ENCODE results near the gene EIPR1.

EIPR1 gene

DNA sequence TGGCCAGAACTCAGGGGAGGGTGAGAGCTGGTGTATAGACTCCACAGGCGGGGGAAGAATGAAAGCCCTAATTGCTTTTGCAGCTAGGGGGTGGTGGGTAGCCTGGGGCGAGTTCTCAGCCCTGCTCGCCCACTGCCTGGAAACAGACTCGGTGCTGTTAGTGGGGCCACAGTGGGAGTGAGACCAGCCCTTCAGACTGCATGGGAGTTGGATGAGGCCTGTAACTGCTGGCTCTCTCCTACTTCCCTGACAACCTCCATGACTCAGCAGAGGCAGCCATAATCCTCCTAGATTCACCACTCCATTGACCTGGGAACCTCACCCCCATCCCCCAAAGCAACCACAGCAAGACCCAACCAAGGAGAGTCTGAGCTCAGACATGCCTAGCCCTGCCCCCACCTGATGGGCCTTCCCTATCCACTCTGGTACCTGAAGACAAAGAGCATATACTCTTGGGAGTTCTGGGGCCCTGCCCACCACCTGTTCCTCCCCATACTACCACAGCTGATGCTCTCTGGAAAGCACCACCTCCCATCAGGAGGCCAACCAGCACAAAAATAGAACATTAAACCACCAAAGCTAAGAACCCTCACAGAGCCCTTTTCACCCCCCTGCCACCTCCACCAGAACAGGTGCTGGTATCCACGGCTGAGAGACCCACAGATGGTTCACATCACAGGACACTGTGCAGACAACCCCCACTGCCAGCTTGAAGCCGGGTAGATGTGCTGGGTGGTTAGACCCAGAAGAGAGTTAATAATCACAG lies 226.3 kb downstream of the EIPR1 start:
- no peaks in the 10 kb centered on the region for H3K27me3 ChIP-seq (ENCODE audit: control insufficient read depth, insufficient read depth, low read length)
- H3K4me1 ChIP-seq (ENCODE audit: control insufficient read depth, insufficient read depth, low read length), result no peaks in the 10 kb centered on the region; the same call in 1 of the 2 replicates
- H3K36me3 ChIP-seq (ENCODE audit: control insufficient read depth, insufficient read depth, low read length), result no peaks in the 10 kb centered on the region
- no peak overlapping the region for H3K4me3 ChIP-seq (ENCODE audit: low read depth, low read length)
- H3K9ac ChIP-seq (ENCODE audit: low read length), result no peak overlapping the region
- H3K27ac ChIP-seq (ENCODE audit: low read depth, low read length), result no peak overlapping the region
- H3K9me3 ChIP-seq (ENCODE audit: control insufficient read depth, insufficient read depth, low read depth, low read length), result no peaks in the 10 kb centered on the region

- no peak overlapping the region for H3K9ac ChIP-seq (ENCODE audit: low read length)
- H3K36me3 ChIP-seq (ENCODE audit: control insufficient read depth, insufficient read depth, low read length), result no peaks in the 10 kb centered on the region
- no peak overlapping the region for H3K4me3 ChIP-seq (ENCODE audit: low read depth, low read length)
- H3K27ac ChIP-seq (ENCODE audit: low read depth, low read length), result no peak overlapping the region
- no peaks in the 10 kb centered on the region for H3K9me3 ChIP-seq (ENCODE audit: control insufficient read depth, insufficient read depth, low read depth, low read length)
- no peaks in the 10 kb centered on the region; the same call in 1 of the 2 replicates for H3K4me1 ChIP-seq (ENCODE audit: control insufficient read depth, insufficient read depth, low read length)
- no peaks in the 10 kb centered on the region for H3K27me3 ChIP-seq (ENCODE audit: control insufficient read depth, insufficient read depth, low read length)
Observed at GRCh38 chr2:3149441-3150217, 228.0 kb downstream of the EIPR1 start.

DNA sequence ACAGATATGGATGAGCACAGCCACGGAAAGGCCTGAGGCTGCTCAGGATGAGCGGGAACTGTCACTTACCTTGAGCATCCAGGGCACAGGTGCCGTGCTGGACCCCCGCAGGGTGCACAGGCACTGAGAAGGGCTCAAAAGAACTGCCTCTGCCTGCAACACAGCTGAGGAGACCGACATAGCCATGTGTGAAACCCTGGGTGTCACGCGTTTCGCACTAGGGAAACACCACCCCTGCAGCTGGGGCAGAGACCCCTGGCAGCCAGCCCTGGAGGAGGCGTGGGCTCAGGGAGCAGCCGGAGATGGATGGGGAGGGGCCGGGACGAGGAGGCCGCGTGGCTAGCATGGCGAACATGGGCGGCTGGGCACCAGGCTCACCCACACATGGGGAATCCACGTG lies 228.9 kb downstream of the EIPR1 start:
- no peak overlapping the region for H3K27ac ChIP-seq (ENCODE audit: low read depth, low read length)
- H3K9me3 ChIP-seq (ENCODE audit: control insufficient read depth, insufficient read depth, low read depth, low read length), result no peaks in the 10 kb centered on the region
- H3K9ac ChIP-seq (ENCODE audit: low read length), result no peak overlapping the region
- no peaks in the 10 kb centered on the region for H3K27me3 ChIP-seq (ENCODE audit: control insufficient read depth, insufficient read depth, low read length)
- H3K36me3 ChIP-seq (ENCODE audit: control insufficient read depth, insufficient read depth, low read length), result no peaks in the 10 kb centered on the region
- no peak overlapping the region for H3K4me3 ChIP-seq (ENCODE audit: low read depth, low read length)
- no peaks in the 10 kb centered on the region; the same call in 1 of the 2 replicates for H3K4me1 ChIP-seq (ENCODE audit: control insufficient read depth, insufficient read depth, low read length)

- Histone ChIP-seq H3K4me1 (ENCODE audit: control insufficient read depth, insufficient read depth, low read length) (no peaks in the 10 kb centered on the region; the same call in 1 of the 2 replicates), H3K9me3 (ENCODE audit: control insufficient read depth, insufficient read depth, low read depth, low read length) (no peaks in the 10 kb centered on the region), H3K9ac (ENCODE audit: low read length) (no peak overlapping the region), H3K36me3 (ENCODE audit: control insufficient read depth, insufficient read depth, low read length) (no peaks in the 10 kb centered on the region), H3K27me3 (ENCODE audit: control insufficient read depth, insufficient read depth, low read length) (no peaks in the 10 kb centered on the region), H3K27ac (ENCODE audit: low read depth, low read length) (no peak overlapping the region), H3K4me3 (ENCODE audit: low read depth, low read length) (no peak overlapping the region)
Observed at GRCh38 chr2:3147651-3148530, 229.7 kb downstream of the EIPR1 start.

- Histone ChIP-seq H3K9me3 (ENCODE audit: control insufficient read depth, insufficient read depth, low read depth, low read length) (no peaks in the 10 kb centered on the region), H3K4me3 (ENCODE audit: low read depth, low read length) (no peak overlapping the region), H3K36me3 (ENCODE audit: control insufficient read depth, insufficient read depth, low read length) (no peaks in the 10 kb centered on the region), H3K4me1 (ENCODE audit: control insufficient read depth, insufficient read depth, low read length) (no peaks in the 10 kb centered on the region; the same call in 1 of the 2 replicates), H3K9ac (ENCODE audit: low read length) (no peak overlapping the region), H3K27ac (ENCODE audit: low read depth, low read length) (no peak overlapping the region), H3K27me3 (ENCODE audit: control insufficient read depth, insufficient read depth, low read length) (no peaks in the 10 kb centered on the region)
Observed at GRCh38 chr2:3146772-3147650, 230.6 kb downstream of the EIPR1 start.

DNA sequence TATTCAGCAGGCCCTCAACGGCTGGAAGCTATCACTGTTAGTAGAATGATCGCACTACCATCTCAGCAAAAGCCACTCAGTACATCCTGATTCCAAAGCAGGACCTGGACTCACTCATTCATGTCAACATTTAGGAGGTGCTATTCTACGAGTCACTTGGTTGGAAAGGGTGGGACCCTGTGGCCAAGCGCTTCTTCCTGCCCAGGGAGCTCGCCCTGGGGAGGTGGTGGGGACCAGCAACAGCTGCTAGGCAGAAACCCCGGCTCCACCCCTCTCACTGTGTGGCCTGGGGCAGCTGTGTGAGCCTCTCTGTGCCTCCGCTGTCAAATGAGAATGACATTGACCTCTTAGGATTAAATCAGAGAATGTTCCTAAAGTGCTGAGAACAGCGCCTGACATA lies 231.4 kb downstream of the EIPR1 start:
- no peak overlapping the region for H3K9ac ChIP-seq (ENCODE audit: low read length)
- H3K27ac ChIP-seq (ENCODE audit: low read depth, low read length), result no peak overlapping the region
- H3K4me1 ChIP-seq (ENCODE audit: control insufficient read depth, insufficient read depth, low read length), result no peaks in the 10 kb centered on the region; the same call in 1 of the 2 replicates

DNA sequence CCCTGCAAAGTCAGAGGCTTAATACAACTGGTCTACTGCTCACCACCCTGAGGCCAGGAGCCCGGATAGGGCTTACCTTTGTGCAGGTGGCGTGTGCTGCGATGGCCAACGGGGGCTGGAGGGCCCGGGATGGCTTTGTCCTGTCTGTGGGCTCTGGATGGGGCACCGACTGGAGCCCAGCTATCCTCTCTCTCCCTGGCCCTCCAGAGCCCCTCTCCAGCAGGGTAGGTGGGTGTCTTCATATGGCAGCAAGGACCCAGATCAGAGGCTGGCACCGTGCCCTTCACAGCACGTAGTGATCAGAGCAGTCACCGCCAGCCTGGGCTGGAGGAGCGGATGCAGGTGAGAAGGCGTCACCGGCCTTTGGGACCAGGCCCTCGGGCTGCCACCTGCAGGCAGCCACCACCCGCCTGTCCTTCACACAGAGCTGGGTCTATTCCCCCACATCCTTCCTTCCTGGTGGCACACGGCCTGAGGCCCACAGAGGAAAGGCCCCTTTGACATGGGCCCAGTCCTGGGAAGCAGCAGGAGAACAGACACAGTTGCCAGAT lies 232.1 kb downstream of the EIPR1 start:
- Histone ChIP-seq H3K9ac (ENCODE audit: low read length) (no peak overlapping the region), H3K4me3 (ENCODE audit: low read depth, low read length) (no peak overlapping the region), H3K4me1 (ENCODE audit: control insufficient read depth, insufficient read depth, low read length) (no peaks in the 10 kb centered on the region)

More for the DNA sequence above, 231.4 kb downstream of the EIPR1 start:
- no peak overlapping the region for H3K4me3 ChIP-seq (ENCODE audit: low read depth, low read length)
- no peaks in the 10 kb centered on the region for H3K36me3 ChIP-seq (ENCODE audit: control insufficient read depth, insufficient read depth, low read length)
- H3K27me3 ChIP-seq (ENCODE audit: control insufficient read depth, insufficient read depth, low read length), result no peaks in the 10 kb centered on the region
- peaks cover 7% of the 10 kb centered on the region for H3K9me3 ChIP-seq (ENCODE audit: control insufficient read depth, insufficient read depth, low read depth, low read length)

DNA sequence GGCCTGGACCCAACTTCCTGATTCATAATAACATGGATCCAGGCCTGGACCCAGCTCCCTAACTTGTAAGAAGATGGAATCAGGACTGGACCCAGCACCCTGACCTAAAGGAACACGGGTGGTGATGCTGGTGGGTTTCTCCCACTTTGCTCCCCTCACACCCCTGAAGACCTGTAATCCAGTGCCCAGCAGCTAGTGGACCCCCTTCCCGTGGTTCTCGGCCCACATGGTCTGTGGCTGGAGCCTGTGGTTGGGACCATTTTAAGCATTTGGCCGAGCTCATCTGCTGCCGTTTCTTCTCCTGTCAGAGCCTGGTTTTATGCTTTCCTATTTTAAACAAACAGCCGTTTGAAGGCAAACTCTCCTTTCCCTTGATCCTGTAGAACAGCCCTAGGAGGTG lies 232.8 kb downstream of the EIPR1 start:
- Histone ChIP-seq H3K27ac (ENCODE audit: low read depth, low read length) (no peak overlapping the region), H3K4me1 (ENCODE audit: control insufficient read depth, insufficient read depth, low read length) (no peaks in the 10 kb centered on the region)

More for the DNA sequence above, 232.1 kb downstream of the EIPR1 start:
- peaks cover 7% of the 10 kb centered on the region for H3K9me3 ChIP-seq (ENCODE audit: control insufficient read depth, insufficient read depth, low read depth, low read length)
- H3K27me3 ChIP-seq (ENCODE audit: control insufficient read depth, insufficient read depth, low read length), result no peaks in the 10 kb centered on the region
- no peaks in the 10 kb centered on the region for H3K36me3 ChIP-seq (ENCODE audit: control insufficient read depth, insufficient read depth, low read length)
- no peak overlapping the region for H3K27ac ChIP-seq (ENCODE audit: low read depth, low read length)

GRCh38 chr2:3143602-3144001 lies 234.0 kb downstream of the EIPR1 start:
- Histone ChIP-seq H3K4me1 (ENCODE audit: control insufficient read depth, insufficient read depth, low read length) (no peaks in the 10 kb centered on the region), H3K4me3 (ENCODE audit: low read depth, low read length) (no peak overlapping the region), H3K36me3 (ENCODE audit: control insufficient read depth, insufficient read depth, low read length) (no peaks in the 10 kb centered on the region), H3K9me3 (ENCODE audit: control insufficient read depth, insufficient read depth, low read depth, low read length) (peaks cover 7% of the 10 kb centered on the region), H3K27me3 (ENCODE audit: control insufficient read depth, insufficient read depth, low read length) (no peaks in the 10 kb centered on the region), H3K9ac (ENCODE audit: low read length) (no peak overlapping the region), H3K27ac (ENCODE audit: low read depth, low read length) (no peak overlapping the region)

More for the DNA sequence above, 232.8 kb downstream of the EIPR1 start:
- Histone ChIP-seq H3K27me3 (ENCODE audit: control insufficient read depth, insufficient read depth, low read length) (no peaks in the 10 kb centered on the region), H3K9ac (ENCODE audit: low read length) (no peak overlapping the region), H3K36me3 (ENCODE audit: control insufficient read depth, insufficient read depth, low read length) (no peaks in the 10 kb centered on the region), H3K9me3 (ENCODE audit: control insufficient read depth, insufficient read depth, low read depth, low read length) (peaks cover 7% of the 10 kb centered on the region), H3K4me3 (ENCODE audit: low read depth, low read length) (no peak overlapping the region)
